Iris pigment epithelial cell (primary cell): Measurements from ENCODE around the gene CRABP2.

ENCODE experiments used
- DNase-seq: peaks from one replicate; pipeline ENCODE4 v3.0.0-alpha.2; 2011; ENCODE audit warnings: low read depth

CRABP2 gene

GRCh38 chr1:156668801-156669637 is 36.4 kb downstream of the CRABP2 start:
- no peak for DNase-seq

DNA sequence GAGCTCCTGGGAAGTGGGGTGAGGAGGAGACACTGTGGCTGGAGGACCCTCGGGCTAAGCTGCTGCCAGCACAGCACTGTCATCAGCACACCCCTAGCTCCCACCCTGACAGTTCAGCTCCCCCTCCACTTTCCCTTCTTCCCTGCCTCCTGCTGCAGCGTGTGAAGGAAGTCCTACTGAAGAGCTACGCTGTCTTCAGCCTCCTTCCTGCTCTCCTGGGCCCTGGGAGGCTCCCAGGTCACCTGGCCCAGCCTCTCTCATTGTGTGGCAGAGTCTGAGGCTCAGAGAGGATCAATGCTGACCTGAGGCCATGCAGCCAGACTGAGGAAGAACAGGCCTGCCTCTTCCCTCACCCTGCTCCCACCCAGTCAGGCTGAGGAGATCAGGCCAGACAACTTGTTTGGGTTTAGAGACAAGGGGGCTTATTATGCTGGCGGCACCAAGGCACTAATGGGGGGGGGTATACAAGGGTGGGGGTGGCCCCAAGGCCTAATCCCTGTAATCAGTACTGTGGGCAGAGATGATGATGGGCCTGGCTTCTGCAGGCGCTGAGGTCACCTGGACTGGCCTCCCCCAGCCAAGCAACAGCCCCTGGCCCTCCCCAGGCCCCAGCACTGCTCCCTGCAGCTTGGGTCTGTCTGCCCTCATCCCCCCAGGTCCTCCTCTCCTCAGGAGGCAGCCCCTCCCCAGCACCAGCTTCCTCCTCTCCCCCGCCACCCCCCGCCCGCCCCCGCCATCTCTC is 37.2 kb downstream of the CRABP2 start:
- DNase-seq, result no peak

GRCh38 chr1:156667610-156667967 is 37.8 kb downstream of the CRABP2 start:
- DNase-seq, result no peak

DNA sequence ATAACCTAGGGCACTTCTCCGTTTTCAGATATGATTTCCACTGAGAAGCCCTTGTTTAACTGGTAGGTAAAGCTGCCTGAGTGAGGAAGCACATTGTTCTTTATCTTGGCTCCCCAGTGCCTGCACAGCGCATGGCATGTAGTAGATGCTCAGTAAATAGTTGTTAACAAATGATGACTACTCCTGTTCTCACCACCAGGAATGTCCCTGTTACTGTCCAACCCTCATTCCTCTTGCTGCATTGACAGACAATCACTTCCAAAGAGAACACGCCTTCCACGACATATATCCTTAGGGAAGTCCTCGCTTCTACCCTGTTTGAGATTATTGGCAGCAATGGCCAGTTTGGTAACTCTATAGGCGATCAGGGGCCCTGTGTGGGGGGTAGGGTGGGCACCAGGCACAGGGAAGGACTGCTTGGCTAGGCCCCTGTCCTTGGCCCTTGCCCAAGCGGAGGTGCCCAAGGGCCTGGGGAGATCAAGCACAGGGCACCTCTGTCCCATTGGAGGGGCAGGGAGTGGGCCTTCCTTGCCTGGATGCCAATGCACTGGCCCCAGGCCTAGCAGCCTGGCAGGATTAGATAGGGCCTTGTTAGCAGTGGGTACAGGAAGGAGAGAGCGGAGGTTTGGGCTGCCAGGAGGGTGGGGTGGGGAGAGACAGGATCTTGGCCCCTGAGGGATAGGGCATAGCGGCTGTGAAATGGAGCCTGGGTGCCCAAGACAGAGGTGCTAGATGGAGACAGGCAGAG is 38.3 kb downstream of the CRABP2 start:
- DNase-seq, result no peak

GRCh38 chr1:156665539-156665938 is 39.8 kb downstream of the CRABP2 start:
- no peak for DNase-seq

DNA sequence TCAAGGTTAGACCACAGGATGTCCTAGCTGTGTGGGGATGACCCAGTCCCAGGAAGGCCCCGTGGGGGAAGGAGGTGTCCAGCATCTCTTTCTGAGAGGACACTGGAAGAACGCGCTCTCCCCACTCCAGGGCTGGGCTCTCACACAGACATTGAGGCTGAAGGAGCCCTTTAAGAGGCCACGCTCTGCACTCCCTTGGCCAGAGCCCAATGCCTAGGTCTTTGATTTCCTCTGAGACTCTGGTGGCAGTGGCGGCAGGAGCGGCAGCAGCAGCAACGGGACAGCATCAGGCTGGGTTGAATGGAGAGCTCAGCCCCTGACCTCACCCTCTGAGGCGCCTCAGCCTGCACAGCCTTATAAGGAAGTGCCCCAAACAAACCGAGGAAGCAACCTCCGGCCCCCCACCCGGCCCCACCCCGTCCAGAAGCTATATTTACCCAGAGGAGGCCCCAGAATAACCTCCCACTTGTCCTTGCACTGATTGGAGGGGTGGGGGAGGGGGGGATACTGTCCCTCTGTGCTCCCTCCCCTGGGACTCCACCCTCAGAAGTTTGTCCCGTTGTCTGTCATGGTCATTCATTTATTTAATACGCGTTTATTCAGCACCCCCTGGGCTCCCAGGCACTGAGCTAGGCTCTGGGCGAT is 40.5 kb downstream of the CRABP2 start:
- DNase-seq, result no peak

- DNase-seq, result no peak
Observed at GRCh38 chr1:156664046-156664766, 41.2 kb downstream of the CRABP2 start.

GRCh38 chr1:156663178-156663577 is 42.2 kb downstream of the CRABP2 start:
- peak; percentile 36 for DNase-seq

DNA sequence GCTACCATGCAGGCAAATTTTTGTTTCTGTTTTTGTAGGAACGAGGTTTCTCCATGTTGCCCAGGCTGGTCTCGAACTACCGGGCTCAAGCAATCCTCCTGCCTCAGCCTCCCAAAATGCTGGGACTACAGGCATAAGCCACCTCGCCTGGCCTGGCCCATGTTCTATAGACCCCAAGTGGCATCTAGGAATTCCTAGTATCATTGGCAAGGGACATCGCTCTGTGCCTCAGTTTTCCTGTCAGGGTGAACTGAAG is 42.7 kb downstream of the CRABP2 start:
- DNase-seq, result no peak

DNA sequence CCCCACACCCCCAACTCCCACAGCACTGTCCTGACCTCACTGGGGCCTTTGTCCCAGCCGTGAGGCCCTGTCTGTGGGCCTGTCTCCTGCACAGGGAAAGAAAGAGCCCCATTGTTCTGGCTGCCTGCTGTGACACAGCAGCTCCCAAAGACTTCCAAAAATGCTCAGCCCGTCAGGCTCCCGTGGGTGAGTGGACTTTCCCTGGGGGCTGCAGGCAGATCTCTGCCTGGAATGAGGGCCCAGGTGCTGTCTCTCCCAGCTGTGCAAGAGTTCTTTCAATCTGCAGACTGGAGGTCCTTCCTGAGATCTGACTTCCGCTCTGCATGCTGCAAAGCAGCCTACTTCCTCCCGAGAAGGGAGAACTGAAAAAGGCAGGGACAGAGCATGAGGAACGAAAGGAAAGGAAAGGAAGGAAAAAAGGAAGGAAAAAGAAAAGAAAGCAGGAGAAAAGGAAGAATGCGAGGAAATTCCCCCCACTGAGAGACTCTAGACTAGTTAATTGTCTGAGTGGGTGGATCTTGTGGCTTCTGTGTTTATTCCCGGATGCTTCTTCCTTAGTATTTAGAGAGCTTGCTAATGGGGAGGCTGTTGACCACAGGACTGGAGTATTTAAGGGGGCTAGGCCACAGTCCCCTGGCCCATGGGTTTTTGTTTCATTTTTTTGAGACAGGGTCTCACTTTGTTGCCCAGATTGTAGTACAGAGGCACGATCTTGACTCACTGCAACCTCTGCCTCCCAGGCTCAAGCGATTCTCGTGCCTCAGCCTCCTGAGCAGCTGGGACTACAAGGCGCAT is 43.2 kb downstream of the CRABP2 start:
- peak; percentile 41 for DNase-seq

DNA sequence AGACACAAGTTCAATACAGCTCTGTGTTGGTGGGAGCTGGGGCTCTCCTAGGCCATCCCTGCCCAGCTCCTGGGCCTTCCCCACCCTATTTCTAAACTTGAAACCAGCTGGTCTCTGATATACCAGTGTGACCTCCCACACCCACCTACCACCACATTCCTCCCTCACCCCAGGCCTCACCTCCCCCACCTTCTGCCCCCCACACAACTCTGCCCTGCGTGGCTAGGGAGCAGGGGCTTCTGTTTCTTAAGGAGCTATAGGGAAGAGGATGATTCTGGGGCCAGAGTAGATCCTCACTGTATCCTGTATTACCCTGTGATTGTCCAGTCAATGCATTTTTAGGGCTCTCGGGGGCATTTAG is 44.7 kb downstream of the CRABP2 start:
- DNase-seq, result no peak

- peak; percentile 97 for DNase-seq
Observed at GRCh38 chr1:156659988-156660751, 45.2 kb downstream of the CRABP2 start.

- no peak for DNase-seq
Observed at GRCh38 chr1:156659661-156659987, 45.8 kb downstream of the CRABP2 start.

- no peak for DNase-seq
Observed at GRCh38 chr1:156658945-156659574, 46.3 kb downstream of the CRABP2 start.

DNA sequence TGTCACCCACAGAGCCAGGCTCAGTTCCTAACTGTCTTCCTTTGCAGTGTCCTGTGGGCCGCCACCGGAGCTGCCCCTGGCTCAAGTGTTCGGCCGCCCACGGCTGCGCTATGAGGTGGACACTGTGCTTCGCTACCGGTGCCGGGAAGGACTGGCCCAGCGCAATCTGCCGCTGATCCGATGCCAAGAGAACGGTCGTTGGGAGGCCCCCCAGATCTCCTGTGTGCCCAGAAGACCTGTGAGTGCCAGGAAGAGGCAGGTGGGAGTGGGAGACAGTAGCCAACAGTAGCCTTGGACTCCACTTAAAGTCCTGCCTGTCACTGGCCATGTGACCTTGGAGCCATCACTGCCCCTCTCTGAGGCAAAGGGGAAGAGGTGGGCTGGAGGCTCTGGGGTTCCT is 46.9 kb downstream of the CRABP2 start:
- no peak for DNase-seq

DNA sequence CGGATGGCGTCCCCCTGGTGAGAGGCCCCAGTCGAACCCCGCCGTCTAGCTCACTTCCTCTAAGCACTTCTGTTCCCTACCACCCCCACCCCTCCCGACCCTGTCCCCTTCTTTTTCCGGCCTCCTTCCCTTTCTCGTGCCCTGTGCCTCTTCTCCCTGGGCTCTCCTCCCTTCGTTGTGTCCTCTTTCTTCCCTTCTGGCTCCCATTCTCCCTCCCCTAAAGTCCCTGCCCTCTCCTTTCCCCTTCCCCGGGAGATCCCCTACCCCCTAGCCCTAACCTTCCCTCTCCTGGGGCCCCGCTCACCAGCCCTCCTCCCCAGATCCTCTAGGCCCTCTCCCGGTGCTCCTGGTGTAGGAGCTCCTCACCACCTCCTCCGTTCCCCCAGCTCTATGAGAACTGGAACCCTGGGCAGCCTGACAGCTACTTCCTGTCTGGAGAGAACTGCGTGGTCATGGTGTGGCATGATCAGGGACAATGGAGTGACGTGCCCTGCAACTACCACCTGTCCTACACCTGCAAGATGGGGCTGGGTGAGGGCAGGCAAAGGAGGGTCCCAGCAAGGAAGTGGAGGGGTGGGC is 47.6 kb downstream of the CRABP2 start:
- no peak for DNase-seq

DNA sequence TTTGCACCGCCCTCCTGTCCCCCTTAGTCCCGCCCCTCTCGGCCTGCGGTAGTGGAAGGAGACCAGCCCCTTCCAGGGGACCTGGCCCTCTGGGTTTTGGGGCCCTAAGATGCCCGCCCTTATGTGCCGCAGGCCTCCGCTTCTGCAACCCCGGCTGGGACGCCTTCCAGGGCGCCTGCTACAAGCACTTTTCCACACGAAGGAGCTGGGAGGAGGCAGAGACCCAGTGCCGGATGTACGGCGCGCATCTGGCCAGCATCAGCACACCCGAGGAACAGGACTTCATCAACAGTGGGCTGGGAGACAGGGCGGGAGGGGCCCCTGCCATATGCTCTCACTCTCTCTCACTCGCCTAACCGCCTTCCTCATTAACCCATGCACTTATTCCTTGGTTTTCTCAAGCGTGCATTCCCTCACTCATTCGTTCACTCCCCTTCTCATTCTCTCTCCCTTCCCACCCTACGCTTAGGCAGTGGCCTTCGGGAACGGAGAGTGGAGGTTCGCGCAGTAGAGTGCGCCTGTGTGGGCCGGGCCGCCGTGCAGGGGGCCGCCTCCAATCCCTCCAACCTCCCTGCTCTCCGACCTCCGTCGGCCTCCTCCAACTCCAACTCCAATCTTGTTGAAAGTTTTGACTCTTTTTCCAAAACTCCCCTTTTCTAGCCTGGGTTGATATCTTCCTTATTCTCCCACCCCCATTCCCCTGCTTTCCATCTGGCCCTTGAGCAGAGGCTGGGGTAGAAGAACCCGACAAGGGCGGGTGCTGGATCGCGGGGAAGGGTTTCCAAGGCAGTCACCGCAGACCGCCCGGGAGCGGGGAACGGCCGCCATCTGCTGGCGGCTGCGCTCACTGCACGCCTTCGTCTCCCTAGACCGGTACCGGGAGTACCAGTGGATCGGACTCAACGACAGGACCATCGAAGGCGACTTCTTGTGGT is 48.3 kb downstream of the CRABP2 start:
- peak; percentile 37 for DNase-seq

DNA sequence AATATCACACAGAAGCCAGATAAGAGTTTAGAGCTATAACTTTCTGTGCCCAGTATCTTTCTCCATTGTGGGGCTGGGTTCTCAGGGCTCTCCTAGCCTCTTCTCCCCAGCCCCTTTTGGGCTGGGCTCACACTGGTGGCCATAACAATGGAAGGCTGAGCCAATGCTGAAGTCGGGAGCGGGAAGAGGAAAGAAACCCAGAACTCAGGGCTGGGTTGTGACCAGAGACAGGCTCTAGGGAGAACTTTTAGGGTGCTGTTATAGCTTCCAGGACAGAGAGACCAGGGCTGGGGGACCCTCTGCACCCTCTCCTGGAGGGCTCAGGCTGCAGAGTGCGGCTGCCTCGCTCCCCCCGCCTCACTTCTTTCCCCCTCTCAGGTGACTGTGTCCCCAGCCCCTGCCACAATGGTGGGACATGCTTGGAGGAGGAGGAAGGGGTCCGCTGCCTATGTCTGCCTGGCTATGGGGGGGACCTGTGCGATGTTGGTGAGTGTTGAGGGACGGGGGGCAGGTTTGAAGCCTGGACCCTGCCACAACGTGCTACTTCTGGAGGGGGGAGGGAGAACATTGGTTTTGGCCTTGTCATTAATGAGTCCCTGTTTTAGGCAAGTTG is 49.4 kb downstream of the CRABP2 start:
- no peak for DNase-seq
